SIG-M5 treated with dmso at 0.1 percent for 504 hours (cell line): ENCODE results near the gene APBA2.

Experiments
- DNase-seq: peaks from one replicate; lab custom pipeline; 2025; ENCODE audit not compliant: unreplicated experiment; lab: John Stamatoyannopoulos, UW

Gene APBA2

DNA sequence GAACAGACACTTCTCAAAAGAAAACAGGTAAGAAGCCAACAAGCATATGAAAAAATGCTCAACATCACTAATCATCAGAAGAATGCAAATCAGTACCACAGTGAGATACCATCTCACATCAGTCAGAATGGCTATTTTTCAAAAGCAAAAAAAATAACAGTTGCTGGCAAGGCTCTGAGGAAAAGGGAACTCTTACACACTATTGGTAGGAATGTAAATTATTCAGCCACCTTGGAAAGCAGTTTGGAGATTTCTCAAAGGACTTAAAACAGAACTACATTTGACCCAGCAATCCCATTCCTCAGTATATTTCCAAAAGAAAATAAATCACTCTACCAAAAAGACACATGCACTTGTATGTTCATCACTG is 95.6 kb downstream of the APBA2 start:
- DNase-seq = no peak

- no peak for DNase-seq
These were observed 96.1 kb downstream of the APBA2 start for GRCh38 chr15:28981921-28982320.

DNA sequence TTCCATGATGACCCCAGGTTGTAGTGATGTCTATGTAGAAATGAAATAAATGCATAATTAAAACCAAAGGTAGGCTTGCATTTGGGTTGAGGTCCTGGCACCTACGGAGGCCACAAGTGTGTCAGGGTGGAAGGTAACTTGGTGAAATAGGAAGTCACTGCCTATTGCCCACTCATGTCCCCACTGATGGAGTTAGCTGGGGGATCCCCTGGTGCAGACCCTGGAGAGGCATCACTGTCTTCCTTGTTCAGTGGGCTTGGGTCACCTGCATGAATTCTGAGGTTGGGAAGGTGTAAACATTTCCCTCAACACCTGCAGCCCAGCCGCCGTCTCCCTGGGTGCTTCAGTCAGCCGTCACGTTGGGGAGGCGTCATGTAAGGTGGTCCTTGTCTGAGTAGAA is 97.1 kb downstream of the APBA2 start:
- DNase-seq = no peak

DNA sequence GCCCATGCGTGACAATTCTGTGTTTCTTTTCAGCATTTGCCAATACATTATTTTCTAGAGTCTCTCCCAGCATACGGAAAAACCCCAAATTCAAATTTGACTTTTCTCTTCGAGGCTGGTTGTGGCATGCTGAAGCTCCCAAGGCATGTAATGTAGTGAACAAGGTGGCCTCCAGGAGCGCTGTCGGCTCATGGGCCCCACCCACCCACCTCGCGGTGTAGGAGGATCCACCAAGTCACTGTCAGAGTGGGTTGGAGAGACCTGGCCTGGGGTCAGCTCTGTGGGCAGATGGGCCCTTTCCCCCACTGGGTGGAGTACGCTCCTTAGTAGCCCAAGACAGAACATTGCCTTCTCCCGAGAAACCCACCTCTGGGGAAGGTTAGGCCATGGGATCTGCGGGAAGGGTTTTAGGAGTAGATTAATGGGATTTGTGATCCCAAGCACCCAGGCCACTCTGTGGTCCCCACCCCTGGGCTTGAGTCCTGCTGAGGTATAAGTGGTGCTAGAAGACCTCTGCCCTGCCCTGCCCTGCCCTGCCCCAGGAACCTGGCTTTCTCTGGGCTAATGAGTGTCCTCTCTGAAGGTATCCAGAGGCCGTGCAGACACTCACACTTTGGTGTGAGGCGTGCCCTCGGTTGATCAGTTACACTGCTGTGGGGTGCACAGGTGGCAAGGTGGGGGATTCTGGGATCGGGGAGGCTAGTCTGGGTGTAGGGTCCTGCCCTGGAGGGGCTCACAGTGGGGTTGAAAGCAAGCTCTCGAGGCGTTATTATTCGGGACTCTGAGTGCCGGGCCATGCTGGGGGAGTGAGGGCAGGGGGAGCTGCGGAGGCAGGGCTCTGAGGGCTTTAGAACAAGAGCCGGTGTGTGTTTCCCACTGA is 97.9 kb downstream of the APBA2 start:
- DNase-seq = no peak

- no peak for DNase-seq
These were observed 98.9 kb downstream of the APBA2 start for GRCh38 chr15:28984421-28985315.

- no peak for DNase-seq
These were observed 99.5 kb downstream of the APBA2 start for GRCh38 chr15:28985316-28985645.

GRCh38 chr15:28985691-28986090 is 99.9 kb downstream of the APBA2 start:
- no peak for DNase-seq

- no peak for DNase-seq
These were observed 100.3 kb downstream of the APBA2 start for GRCh38 chr15:28986108-28986507.

- DNase-seq = no peak
These were observed 101.0 kb downstream of the APBA2 start for GRCh38 chr15:28986726-28987125.

DNA sequence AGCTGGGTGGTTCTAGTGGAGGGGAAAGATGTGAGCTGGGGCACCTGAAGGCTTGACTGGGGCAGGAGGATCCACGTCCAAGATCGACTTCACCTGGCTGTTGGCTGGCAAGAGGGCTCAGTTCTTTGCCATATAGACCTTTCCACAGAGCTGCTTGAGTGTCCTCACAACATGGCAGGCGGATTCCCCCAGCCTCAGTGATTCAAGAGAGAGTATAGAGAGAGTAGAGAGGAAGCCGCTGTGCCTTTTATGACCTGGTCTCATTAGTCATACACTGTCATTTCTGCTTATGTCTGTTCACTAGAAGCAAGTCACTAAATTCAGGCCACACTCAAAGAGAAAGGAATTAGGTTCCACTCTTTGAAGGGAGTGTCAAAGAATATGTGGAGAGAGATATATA is 101.6 kb downstream of the APBA2 start:
- no peak for DNase-seq

GRCh38 chr15:28989239-28989830 is 103.6 kb downstream of the APBA2 start:
- DNase-seq = no peak

GRCh38 chr15:28989896-28990295 is 104.1 kb downstream of the APBA2 start:
- no peak for DNase-seq

DNA sequence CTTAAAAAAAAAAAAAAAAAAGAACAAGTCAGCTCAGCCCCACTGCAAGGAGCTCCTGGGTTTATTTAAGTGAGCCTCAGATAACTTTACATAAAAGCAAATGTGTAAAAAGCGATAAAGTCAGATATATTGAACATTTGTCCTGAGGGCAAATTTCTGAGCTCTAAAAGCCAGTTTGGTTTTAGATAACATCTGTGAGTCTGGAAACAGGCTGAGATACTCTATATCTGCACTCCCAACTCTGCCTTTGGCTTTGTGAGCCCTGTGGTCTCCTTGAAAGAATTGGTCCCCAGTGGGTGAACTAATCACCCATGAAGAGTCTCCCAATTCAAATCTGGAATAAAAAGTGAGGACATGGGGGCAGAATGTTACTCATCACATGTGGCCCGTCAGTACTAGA is 104.6 kb downstream of the APBA2 start:
- DNase-seq = no peak

GRCh38 chr15:28991236-28992171 is 105.7 kb downstream of the APBA2 start:
- no peak for DNase-seq

DNA sequence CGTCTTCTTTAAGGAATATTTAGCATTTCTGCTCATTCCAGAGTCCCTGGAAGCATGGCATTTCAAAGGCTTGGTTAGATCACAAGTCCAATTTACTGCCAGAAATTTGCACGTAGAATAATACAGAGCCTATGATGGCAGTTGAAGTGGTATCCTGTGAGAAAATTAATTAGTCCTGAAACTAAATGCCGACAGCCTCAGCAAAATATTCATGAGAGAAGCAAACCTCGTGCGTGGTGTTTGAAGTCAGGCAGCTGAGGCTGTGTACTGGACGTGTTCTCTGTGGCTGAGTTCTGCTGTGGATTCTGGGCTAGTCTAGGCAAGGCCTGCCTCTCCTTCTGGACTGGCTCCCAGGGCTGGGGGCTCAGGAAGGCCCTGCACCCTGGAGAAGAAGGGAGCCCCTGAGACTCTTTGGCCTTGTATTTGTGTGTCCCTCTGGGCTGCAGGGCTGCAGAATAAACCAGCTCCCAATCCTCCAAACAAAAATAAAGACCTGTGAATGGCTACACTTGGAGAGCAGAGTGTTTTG is 106.6 kb downstream of the APBA2 start:
- no peak for DNase-seq

- no peak for DNase-seq
These were observed 107.4 kb downstream of the APBA2 start for GRCh38 chr15:28993051-28993719.

DNA sequence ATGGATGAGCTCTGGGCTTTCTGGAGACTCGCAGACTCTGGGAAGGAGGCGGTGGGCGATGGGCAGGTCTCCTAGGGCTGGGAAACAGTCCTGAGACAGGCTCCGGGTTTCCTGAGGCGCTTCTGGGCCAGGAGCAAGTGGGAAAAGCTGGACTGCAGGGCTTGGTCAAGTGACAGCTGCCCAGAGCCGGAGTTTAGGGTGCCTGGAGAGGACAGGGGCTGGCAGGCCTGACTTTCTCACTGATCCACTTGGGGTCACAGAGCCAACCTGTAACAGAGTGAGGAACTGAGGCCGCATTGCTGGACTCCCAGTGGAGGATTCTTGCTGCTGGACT is 107.9 kb downstream of the APBA2 start:
- DNase-seq = no peak

GRCh38 chr15:28994142-28994830 is 108.5 kb downstream of the APBA2 start:
- DNase-seq = no peak

DNA sequence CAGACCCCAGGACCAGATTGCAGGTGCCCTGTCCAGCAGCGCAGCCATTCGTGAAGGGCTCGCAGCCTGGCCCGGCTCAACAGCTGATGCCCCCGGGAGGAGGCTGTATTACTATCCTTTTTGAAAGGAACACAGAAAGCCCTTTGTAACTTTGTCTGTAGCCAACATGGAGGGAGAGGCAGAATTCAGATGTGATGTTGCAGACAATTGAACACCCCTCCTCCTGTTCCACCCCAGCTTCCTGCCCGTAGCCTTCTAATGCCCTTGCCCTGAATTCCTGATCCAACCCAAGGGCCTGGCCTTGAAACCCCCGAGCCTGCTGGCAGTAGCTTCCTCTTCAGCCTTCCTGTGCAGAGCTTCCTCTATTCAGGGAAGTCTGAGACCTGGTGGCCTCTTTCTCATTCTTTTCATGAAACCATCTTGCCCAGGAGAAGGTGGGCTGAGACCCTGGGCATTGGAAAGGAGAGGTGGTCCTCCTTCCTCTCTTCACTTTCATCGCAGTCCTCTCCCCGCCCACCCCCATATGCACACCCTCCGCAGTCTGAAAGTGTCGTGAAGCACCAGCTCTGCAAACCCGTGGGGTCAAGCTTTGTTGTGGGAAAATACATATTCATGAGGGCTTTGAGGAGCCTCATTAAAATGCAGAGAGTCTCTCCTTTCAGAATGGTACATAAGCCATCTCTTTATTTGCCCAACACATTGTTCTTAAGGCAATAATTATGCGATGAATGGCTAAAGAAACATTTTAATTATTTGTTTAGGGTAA is 109.2 kb downstream of the APBA2 start:
- DNase-seq = no peak
